Neural progenitor cell (in vitro differentiated cells): ENCODE measurements around the gene RAD1.

Experiments used
- EZH2 ChIP-seq: fragments of 200-600 bp; sonication (generic); IDR thresholded peaks from 2 replicates; pipeline ENCODE4 v1.6.1; 2017; ENCODE audit warnings: antibody characterized with exemption, mild to moderate bottlenecking, moderate library complexity
- TF ChIP-seq, protein P1 (sequence below): fragments of 200-600 bp; sonication (generic); IDR thresholded peaks from 2 replicates; pipeline ENCODE4 v1.5.1; 2017; ENCODE audit warnings: antibody characterized with exemption, mild to moderate bottlenecking

DNA sequence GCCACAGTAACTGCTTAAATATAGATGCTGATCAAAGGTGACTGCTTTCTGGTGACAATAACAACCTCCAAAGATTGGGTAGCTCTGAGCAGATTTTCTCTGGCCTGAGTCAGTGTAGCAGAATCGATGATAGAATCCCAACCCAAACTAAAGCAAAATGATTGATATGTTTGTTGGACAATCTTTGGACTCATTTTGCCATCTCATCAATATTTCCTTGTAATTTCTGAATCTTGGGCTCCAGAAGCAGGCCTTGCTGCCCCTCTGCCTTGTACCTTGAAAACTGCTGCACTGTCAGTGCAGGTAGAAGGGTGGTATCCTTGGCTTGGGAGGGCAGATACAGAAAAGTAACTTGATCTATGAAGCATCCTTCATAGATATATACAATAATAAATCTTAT is 57.4 kb downstream of the RAD1 start:
- TF ChIP-seq, protein P1, sequence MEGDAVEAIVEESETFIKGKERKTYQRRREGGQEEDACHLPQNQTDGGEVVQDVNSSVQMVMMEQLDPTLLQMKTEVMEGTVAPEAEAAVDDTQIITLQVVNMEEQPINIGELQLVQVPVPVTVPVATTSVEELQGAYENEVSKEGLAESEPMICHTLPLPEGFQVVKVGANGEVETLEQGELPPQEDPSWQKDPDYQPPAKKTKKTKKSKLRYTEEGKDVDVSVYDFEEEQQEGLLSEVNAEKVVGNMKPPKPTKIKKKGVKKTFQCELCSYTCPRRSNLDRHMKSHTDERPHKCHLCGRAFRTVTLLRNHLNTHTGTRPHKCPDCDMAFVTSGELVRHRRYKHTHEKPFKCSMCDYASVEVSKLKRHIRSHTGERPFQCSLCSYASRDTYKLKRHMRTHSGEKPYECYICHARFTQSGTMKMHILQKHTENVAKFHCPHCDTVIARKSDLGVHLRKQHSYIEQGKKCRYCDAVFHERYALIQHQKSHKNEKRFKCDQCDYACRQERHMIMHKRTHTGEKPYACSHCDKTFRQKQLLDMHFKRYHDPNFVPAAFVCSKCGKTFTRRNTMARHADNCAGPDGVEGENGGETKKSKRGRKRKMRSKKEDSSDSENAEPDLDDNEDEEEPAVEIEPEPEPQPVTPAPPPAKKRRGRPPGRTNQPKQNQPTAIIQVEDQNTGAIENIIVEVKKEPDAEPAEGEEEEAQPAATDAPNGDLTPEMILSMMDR: no peak
- no peak for TF ChIP-seq EZH2
